Measurements from ENCODE around the gene CLCNKA.
"Not testable (repeated sequence)": the region's sequence is repeated elsewhere in the genome, so short reads cannot be mapped to it uniquely, and the experiment has no call there.

CLCNKA gene

DNA sequence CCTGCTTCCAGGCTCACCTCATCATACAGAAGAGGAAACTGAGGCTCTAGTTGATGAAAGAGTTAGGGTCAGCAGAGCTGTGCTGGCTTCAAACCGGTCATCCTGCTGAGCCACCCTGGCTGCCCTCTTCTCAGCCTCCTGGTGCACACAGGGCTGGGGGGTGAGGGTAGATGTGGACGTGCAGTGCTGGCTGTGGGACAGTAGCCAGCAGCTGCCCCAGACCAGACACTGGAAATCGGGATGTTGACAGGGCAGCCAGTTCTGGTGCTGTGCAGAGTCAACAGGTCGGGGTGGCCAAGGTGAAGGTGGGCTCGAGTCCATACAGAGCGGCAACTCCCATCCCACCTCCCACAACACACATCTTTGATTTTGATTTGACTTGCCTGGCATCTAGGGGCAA, 1.5 kb upstream of the CLCNKA start:
- peaks cover 17% of the 10 kb centered on the region for H3K27me3 ChIP-seq (ENCODE audit: insufficient read depth, low read length, poor library complexity)
- H3K36me3 ChIP-seq (ENCODE audit: insufficient read depth, low read length) = no peaks in the 10 kb centered on the region
- no peaks in the 10 kb centered on the region for H3K9me3 ChIP-seq (ENCODE audit: insufficient read depth, low read length, severe bottlenecking)
- H3K27ac ChIP-seq (ENCODE audit: low read length) = no peak overlapping the region
- no peaks in the 10 kb centered on the region for H3K4me1 ChIP-seq (ENCODE audit: insufficient read depth, low read length)
- no peaks in the 10 kb centered on the region for H3K79me2 ChIP-seq (ENCODE audit: insufficient read depth, low read length)
- no peak overlapping the region for H2AFZ ChIP-seq (ENCODE audit: low read depth, low read length)
- DNase-seq = no peak
- H3K4me2 ChIP-seq (ENCODE audit: insufficient read depth, low read length) = no peak overlapping the region
- no peak for ATAC-seq (ENCODE audit: insufficient read depth, low read depth)
- no peak overlapping the region for H3K4me3 ChIP-seq (ENCODE audit: low read depth in 1 of 2, low read length in 2 of 2)
- no peak overlapping the region for H3K9ac ChIP-seq (ENCODE audit: low read depth, low read length)
- TF ChIP-seq CTCF (IDR thresholded peaks at IDR 0.05; ENCODE audit: borderline replicate concordance, extremely low read depth, low read length, poor library complexity, severe bottlenecking) (no peak), EZH2 (IDR thresholded peaks at IDR 0.05; ENCODE audit: borderline replicate concordance, low read depth, low read length, severe bottlenecking) (no peak)
- peaks cover 6% of the 10 kb centered on the region for H4K20me1 ChIP-seq (ENCODE audit: insufficient read depth, low read length)

- H3K27me3 ChIP-seq (ENCODE audit: insufficient read depth, low read length, poor library complexity) = peaks cover 17% of the 10 kb centered on the region
- not testable (repeated sequence) for H3K4me1 ChIP-seq (ENCODE audit: insufficient read depth, low read length); H3K36me3 ChIP-seq (ENCODE audit: insufficient read depth, low read length); H3K79me2 ChIP-seq (ENCODE audit: insufficient read depth, low read length); DNase-seq; H3K9ac ChIP-seq (ENCODE audit: low read depth, low read length); H3K9me3 ChIP-seq (ENCODE audit: insufficient read depth, low read length, severe bottlenecking); H4K20me1 ChIP-seq (ENCODE audit: insufficient read depth, low read length); H3K4me2 ChIP-seq (ENCODE audit: insufficient read depth, low read length); H2AFZ ChIP-seq (ENCODE audit: low read depth, low read length); ATAC-seq (ENCODE audit: insufficient read depth, low read depth); H3K27ac ChIP-seq (ENCODE audit: low read length); H3K4me3 ChIP-seq (ENCODE audit: low read depth in 1 of 2, low read length in 2 of 2)
Observed at GRCh38 chr1:16020878-16021277, 958 bp upstream of the CLCNKA start.

GRCh38 chr1:16022393-16022792, 557 bp downstream of the CLCNKA start:
- Histone ChIP-seq H3K9ac (ENCODE audit: low read depth, low read length) (no peak overlapping the region), H3K79me2 (ENCODE audit: insufficient read depth, low read length) (no peaks in the 10 kb centered on the region), H3K9me3 (ENCODE audit: insufficient read depth, low read length, severe bottlenecking) (no peaks in the 10 kb centered on the region), H3K4me2 (ENCODE audit: insufficient read depth, low read length) (no peak overlapping the region), H3K27ac (ENCODE audit: low read length) (no peak overlapping the region), H3K4me1 (ENCODE audit: insufficient read depth, low read length) (no peaks in the 10 kb centered on the region), H3K36me3 (ENCODE audit: insufficient read depth, low read length) (no peaks in the 10 kb centered on the region), H3K27me3 (ENCODE audit: insufficient read depth, low read length, poor library complexity) (peaks cover 17% of the 10 kb centered on the region), H3K4me3 (ENCODE audit: low read depth in 1 of 2, low read length in 2 of 2) (no peak overlapping the region), H4K20me1 (ENCODE audit: insufficient read depth, low read length) (peaks cover 6% of the 10 kb centered on the region), H2AFZ (ENCODE audit: low read depth, low read length) (no peak overlapping the region)
- TF ChIP-seq EZH2 (IDR thresholded peaks at IDR 0.05; ENCODE audit: borderline replicate concordance, low read depth, low read length, severe bottlenecking) (no peak), CTCF (IDR thresholded peaks at IDR 0.05; ENCODE audit: borderline replicate concordance, extremely low read depth, low read length, poor library complexity, severe bottlenecking) (no peak)
- DNase-seq = no peak
- no peak for ATAC-seq (ENCODE audit: insufficient read depth, low read depth)

- Histone ChIP-seq H3K27ac (ENCODE audit: low read length) (no peak overlapping the region), H4K20me1 (ENCODE audit: insufficient read depth, low read length) (peaks cover 3% of the 10 kb centered on the region), H2AFZ (ENCODE audit: low read depth, low read length) (no peak overlapping the region), H3K4me3 (ENCODE audit: low read depth in 1 of 2, low read length in 2 of 2) (no peak overlapping the region), H3K4me2 (ENCODE audit: insufficient read depth, low read length) (no peak overlapping the region), H3K9me3 (ENCODE audit: insufficient read depth, low read length, severe bottlenecking) (no peaks in the 10 kb centered on the region), H3K36me3 (ENCODE audit: insufficient read depth, low read length) (no peaks in the 10 kb centered on the region), H3K4me1 (ENCODE audit: insufficient read depth, low read length) (no peaks in the 10 kb centered on the region), H3K27me3 (ENCODE audit: insufficient read depth, low read length, poor library complexity) (peaks cover 17% of the 10 kb centered on the region), H3K9ac (ENCODE audit: low read depth, low read length) (no peak overlapping the region), H3K79me2 (ENCODE audit: insufficient read depth, low read length) (no peaks in the 10 kb centered on the region)
- TF ChIP-seq CTCF (IDR thresholded peaks at IDR 0.05; ENCODE audit: borderline replicate concordance, extremely low read depth, low read length, poor library complexity, severe bottlenecking) (no peak), EZH2 (IDR thresholded peaks at IDR 0.05; ENCODE audit: borderline replicate concordance, low read depth, low read length, severe bottlenecking) (no peak)
- ATAC-seq (ENCODE audit: insufficient read depth, low read depth) (no peak), DNase-seq (no peak)
Observed at GRCh38 chr1:16023050-16023653, 1.3 kb downstream of the CLCNKA start.

DNA sequence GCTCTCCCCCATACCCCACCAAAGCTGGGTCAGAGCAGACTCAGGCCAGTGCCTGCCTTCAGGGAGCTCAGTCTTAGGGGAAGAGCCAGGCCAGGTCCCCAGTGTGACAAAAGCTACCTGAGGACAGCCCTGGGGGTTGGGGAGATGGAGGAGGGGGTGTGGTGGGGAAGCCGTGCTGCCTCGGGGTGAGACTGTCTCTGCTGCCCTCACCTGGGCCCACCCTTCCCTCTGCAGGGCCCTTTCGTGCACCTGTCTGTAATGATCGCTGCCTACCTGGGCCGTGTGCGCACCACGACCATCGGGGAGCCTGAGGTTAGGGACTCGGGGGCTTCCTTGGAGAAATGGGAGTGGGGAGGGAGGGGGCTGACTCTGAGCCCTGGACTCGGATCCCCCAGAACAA, 4.5 kb downstream of the CLCNKA start:
- H3K79me2 ChIP-seq (ENCODE audit: insufficient read depth, low read length); H3K4me3 ChIP-seq (ENCODE audit: low read depth in 1 of 2, low read length in 2 of 2); H3K4me2 ChIP-seq (ENCODE audit: insufficient read depth, low read length); ATAC-seq (ENCODE audit: insufficient read depth, low read depth); H3K9ac ChIP-seq (ENCODE audit: low read depth, low read length); H3K4me1 ChIP-seq (ENCODE audit: insufficient read depth, low read length); H3K27me3 ChIP-seq (ENCODE audit: insufficient read depth, low read length, poor library complexity); DNase-seq; H2AFZ ChIP-seq (ENCODE audit: low read depth, low read length); H3K9me3 ChIP-seq (ENCODE audit: insufficient read depth, low read length, severe bottlenecking); H4K20me1 ChIP-seq (ENCODE audit: insufficient read depth, low read length); H3K27ac ChIP-seq (ENCODE audit: low read length); H3K36me3 ChIP-seq (ENCODE audit: insufficient read depth, low read length): not testable (repeated sequence)
